Heart left ventricle (tissue), 16 donors: ENCODE data around the gene RUFY4. TPM values are rescaled to one million over a fixed set of nuclear protein-coding genes. Genes with fewer than 3 reads are reported as not detected.
A peak's percentile ranks its signal among the peaks of the same experiment; 100 is the strongest.
"Not testable (repeated sequence)": the region's sequence is repeated elsewhere in the genome, so short reads cannot be mapped to it uniquely, and the experiment has no call there.

Experiments used
- ATAC-seq, 4 donors: fragments of 200-7000 bp; cut with Tn5 transposase; one replicate each; pipeline ENCODE4 v1.9.1; 2020 to 2022; ENCODE audit warnings: moderate library complexity in 4 of 4, mild to moderate bottlenecking in 3 of 4, moderate number of reproducible peaks in 1 of 4
- DNase-seq, 5 donors: peaks; one replicate each; pipeline ENCODE4 v3.0.0-alpha.2; 2020
- H3K27ac ChIP-seq, 12 donors: fragments of 200-600 bp; sonication (generic) in 4 of 12; one replicate each; pipeline versions ENCODE4 v1.5.0 to v1.8.0; 2016 to 2022; ENCODE audit warnings: mild to moderate bottlenecking in 2 of 12
- H3K27me3 ChIP-seq, 9 donors: fragments of 200-600 bp; sonication (generic) in 2 of 9; one replicate each; pipeline versions ENCODE4 v1.5.1 to v1.8.0; 2016 to 2022; ENCODE audit warnings: mild to moderate bottlenecking in 3 of 9
- H3K36me3 ChIP-seq, 9 donors: fragments of 200-600 bp; sonication (generic) in 2 of 9; one replicate each; pipeline versions ENCODE4 v1.5.0 to v1.8.0; 2018 to 2022; ENCODE audit warnings: mild to moderate bottlenecking in 2 of 9
- H3K4me1 ChIP-seq, 12 donors: fragments of 200-600 bp; sonication (generic) in 4 of 12; one replicate each; pipeline versions ENCODE4 v1.5.0 to v1.8.0; 2016 to 2022; ENCODE audit warnings: mild to moderate bottlenecking in 3 of 12
- H3K4me3 ChIP-seq, 12 donors: fragments of 200-600 bp; sonication (generic) in 4 of 12; one replicate each; pipeline versions ENCODE4 v1.5.0 to v1.8.0; 2017 to 2022; ENCODE audit warnings: mild to moderate bottlenecking in 9 of 12, moderate library complexity in 4 of 12
- H3K9me3 ChIP-seq, 12 donors: fragments of 200-600 bp; sonication (generic) in 4 of 12; one replicate each; pipeline versions ENCODE4 v1.5.0 to v1.8.0; 2016 to 2022; ENCODE audit warnings: mild to moderate bottlenecking in 1 of 12
- CTCF ChIP-seq, 12 donors: fragments of 200-600 bp; sonication (generic) in 4 of 12; IDR thresholded peaks; one replicate each; pipeline versions ENCODE4 v1.5.0 to v1.8.0; 2018 to 2022; ENCODE audit warnings: antibody characterized with exemption in 12 of 12, mild to moderate bottlenecking in 5 of 12
- POLR2A ChIP-seq, 2 donors: fragments of 450-650 bp; IDR thresholded peaks; one replicate each; pipeline ENCODE4 v1.6.1; 2017; ENCODE audit warnings: antibody characterized with exemption in 2 of 2, mild to moderate bottlenecking in 2 of 2, moderate library complexity in 2 of 2
- WGBS, 4 donors: extraction: QIAGEN DNeasy Blood & Tissue Kit in 2 of 4; methylation state at CpG; one replicate each; pipeline versions ENCODE4 v1.1.5 to v1.1.7; 2013 to 2018; 5-methylcytosine and 5-hydroxymethylcytosine counted together
- intact Hi-C, 10 donors: fragments of 100-400 bp; cut with DNase I; formaldehyde crosslinking; loops; one replicate each; pipeline versions ENCODE4 v1.11.1 to v1.14.2; 2022
- polyA plus RNA-seq, 2 donors: library from polyadenylated mRNA; stranded (reverse); fragments of 200-250 nt; gene quantifications; one replicate each; pipeline ENCODE4 v1.2.3, GENCODE V29; 2013
- total RNA-seq, 9 donors: library from RNA; depleted of rRNA in 2 of 9; stranded (reverse); fragments of >200 nt in 2 of 9; fragmentation: NEBNext Ultra II Directional in 3 of 9; extraction: Animal tissue kit (Norgen Biotek cat#: 25700) in 3 of 9; gene quantifications; one replicate each; pipeline versions ENCODE4 v1.1.0 to v1.2.4, GENCODE V29; 2016 to 2023
- donor health status: ischemic (EF 13 %, LVEDD 7.1; RV severe dilation, severe dysfunction).
- donor health status: healthy with polysubstance abuse.
- donor health status: DM: no; HTN: yes; CAD: no.
- donor health status: DM: no; HTN: no; CAD: no.
- donor health status: ischemic (EF 25% LVEDD 6.9; RV normal size, moderate dysfunction).
- donor health status: ischemic (EF 25% LVEDD 5.7; RV mildly dilated, moderate dysfunction).
- donor health status: healthy.
- donor health status: DM: yes; HTN: yes; CAD: no.
- donor health status: ischemic (EF 35%, LVEDD 5.7; RV mildly dilated, moderate dysfunction).
- donor health status: nonischemic (EF 11% LVEDD 7.7; RV severe dilation, severe dysfunction).
- donor health status: DM: yes; HTN: yes; CAD: no.
- donor health status: PGD.
- donor health status: ischemic (EF 29% LVEDD 5.4; RV normal size, mild dysfunction).
- donor health status: nonischemic (EF 23%, LVEDD 6.1; RV moderate dilation, normal function).

RUFY4 gene
- total and polyA plus RNA-seq, 11 donors: 0.11 to 1.0 (median 0.14) TPM; not detected in 8

- ATAC-seq (no peak), DNase-seq (peak in 3 of 5 donors; percentile 21 to 61 (median 29))
- H3K27ac ChIP-seq: peak overlapping the region in 1 of 12 donors; percentile 42
- H3K9me3 ChIP-seq: no peaks in the 10 kb centered on the region
- TF ChIP-seq CTCF (IDR thresholded peaks at IDR 0.05) (no peak), POLR2A (IDR thresholded peaks at IDR 0.05) (no peak)
- H3K36me3 ChIP-seq: no peaks in the 10 kb centered on the region
- 50 to 65% (median 60%) methylated on average over 30 to 45 of the region's 45 CpGs for WGBS, 4 donors
- H3K4me1 ChIP-seq: peaks cover 0 to 18% (median 9%) of the 10 kb centered on the region in 12 donors
- intact Hi-C loops: loop anchor here (1.0 to 10.0 kb wide), 9 partner anchors 37 to 249 kb away; no protein-coding TSS in a partner anchor
- H3K4me3 ChIP-seq: peak overlapping the region in 4 of 12 donors; percentile 27 to 49 (median 47)
- H3K27me3 ChIP-seq: peaks cover 0 to 5% (median 0%) of the 10 kb centered on the region in 9 donors
Observed at GRCh38 chr2:218033590-218034496, 35.2 kb upstream of the RUFY4 start.

- not testable (repeated sequence) for H3K36me3 ChIP-seq, H3K9me3 ChIP-seq, H3K27me3 ChIP-seq
- TF ChIP-seq CTCF (IDR thresholded peaks at IDR 0.05): peak; percentile 44 to 83 (median 70)
- intact Hi-C loops: loop anchor here (1.0 to 10.0 kb wide), 9 partner anchors 37 to 250 kb away; no protein-coding TSS in a partner anchor
- DNase-seq: peak in 4 of 5 donors; percentile 60 to 77 (median 70)
- 25 to 32% (median 28%) methylated on average over 18 to 24 of the region's 24 CpGs for WGBS, 4 donors
- H3K27ac ChIP-seq: peak overlapping the region in 1 of 12 donors; percentile 42
- peak overlapping the region in 9 of 12 donors; percentile 22 to 49 (median 30) for H3K4me3 ChIP-seq
- peaks cover 0 to 17% (median 7%) of the 10 kb centered on the region in 12 donors for H3K4me1 ChIP-seq
- ATAC-seq: peak; percentile 67 to 86 (median 81)
Observed at GRCh38 chr2:218034497-218035213, 34.4 kb upstream of the RUFY4 start.

GRCh38 chr2:218035463-218036100 is 33.5 kb upstream of the RUFY4 start:
- WGBS, 4 donors: 83 to 87% (median 85%) methylated on average over 11 to 12 of the region's 12 CpGs
- TF ChIP-seq POLR2A (IDR thresholded peaks at IDR 0.05): no peak
- no peak for TF ChIP-seq CTCF (IDR thresholded peaks at IDR 0.05)
- intact Hi-C loops: loop anchor here in 8 of 10 donors (2.0 to 10.0 kb wide), 6 partner anchors 33 to 251 kb away; partner anchors contain the start of gene RUFY4 (in 1 of the 8)
- ATAC-seq (no peak), DNase-seq (no peak)
- H3K4me1 ChIP-seq: peaks cover 0 to 17% (median 7%) of the 10 kb centered on the region in 12 donors
- peaks cover 0 to 5% (median 0%) of the 10 kb centered on the region in 9 donors for H3K27me3 ChIP-seq
- H3K27ac ChIP-seq: no peak overlapping the region
- H3K9me3 ChIP-seq: no peaks in the 10 kb centered on the region
- peak overlapping the region in 1 of 12 donors; percentile 48 for H3K4me3 ChIP-seq
- H3K36me3 ChIP-seq: no peaks in the 10 kb centered on the region
